ENCODE measurements around the gene PLA2G2A.
"Not testable (repeated sequence)": the region's sequence is repeated elsewhere in the genome, so short reads cannot be mapped to it uniquely, and the experiment has no call there.

The PLA2G2A gene

DNA sequence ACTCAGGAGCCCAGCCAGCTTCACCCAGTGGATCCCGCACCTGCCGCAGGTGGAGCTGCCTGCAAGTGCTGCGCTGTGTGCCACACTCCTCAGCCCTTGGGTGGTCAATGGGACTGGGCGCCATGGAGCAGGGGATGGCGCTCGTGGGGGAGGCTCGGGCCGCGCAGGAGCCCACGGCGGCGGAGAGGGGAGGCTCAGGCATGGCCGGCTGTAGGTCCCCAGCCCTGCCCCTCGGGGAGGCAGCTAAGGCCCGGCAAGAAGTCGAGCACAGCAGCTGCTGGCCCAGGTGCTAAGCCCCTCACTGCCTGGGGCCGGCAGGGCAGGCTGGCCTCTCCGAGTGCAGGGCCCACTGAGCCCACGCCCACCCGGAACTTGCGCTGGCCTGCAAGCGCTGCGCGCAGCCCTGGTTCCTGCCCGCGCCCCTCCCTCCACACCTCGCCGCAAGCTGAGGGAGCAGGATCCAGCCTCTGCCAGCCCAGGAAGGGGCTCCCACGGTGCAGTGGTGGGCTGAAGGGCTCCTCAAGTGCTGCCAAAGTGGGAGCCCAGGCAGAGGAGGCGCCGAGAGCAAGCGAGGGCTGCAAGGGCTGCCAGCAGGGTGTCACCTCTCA is 5.1 kb upstream of the PLA2G2A start:
- not testable (repeated sequence) for H3K4me1 Mint-ChIP-seq (ENCODE audit: low read depth in 2 of 2); H3K27ac Mint-ChIP-seq; H3K4me3 Mint-ChIP-seq; H3K36me3 Mint-ChIP-seq (ENCODE audit: insufficient read depth); ATAC-seq (replicated peaks); DNase-seq; H3K9me3 Mint-ChIP-seq
- H3K27me3 Mint-ChIP-seq: peaks cover 38 to 51% of the 10 kb centered on the region in 2 donors

DNA sequence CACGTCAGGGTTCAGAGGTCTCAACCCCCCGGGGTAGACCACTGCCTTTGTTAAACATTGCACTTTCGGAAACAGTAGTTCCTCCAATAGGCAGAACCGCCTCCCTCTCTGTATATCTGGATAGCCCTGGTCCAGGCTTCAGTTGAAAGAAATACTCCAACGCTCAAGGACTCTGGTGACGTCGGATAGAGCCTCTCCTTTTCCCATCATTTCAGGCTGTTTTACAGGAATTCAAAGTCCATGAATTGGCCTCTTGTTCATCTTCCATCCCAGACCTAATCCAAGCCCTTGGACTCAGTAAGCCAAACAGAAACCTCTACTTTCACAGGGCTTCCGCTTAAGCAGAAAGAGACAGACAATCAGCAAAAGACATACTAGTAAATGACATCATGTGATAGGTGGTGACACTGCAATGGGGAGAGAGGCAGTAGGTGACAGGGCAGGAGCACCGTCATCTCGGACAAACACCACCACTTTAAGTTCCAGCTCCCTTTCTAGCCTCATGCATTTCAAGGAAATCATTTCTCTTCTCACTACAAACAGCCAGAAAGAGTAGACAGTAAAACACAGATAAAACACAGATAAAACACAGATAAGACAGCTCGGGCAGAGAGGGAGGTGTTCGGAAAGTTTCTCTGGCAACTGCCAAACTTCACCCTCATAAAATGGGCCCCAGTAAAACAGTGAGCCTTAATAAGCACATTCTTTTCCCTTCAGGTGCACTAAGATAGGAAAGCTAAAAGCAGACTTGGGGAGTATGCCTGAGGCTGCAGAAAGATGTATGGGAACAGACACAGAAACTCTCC is 2.3 kb upstream of the PLA2G2A start:
- no peaks in the 10 kb centered on the region for H3K36me3 Mint-ChIP-seq (ENCODE audit: insufficient read depth)
- ATAC-seq (replicated peaks) (no peak), DNase-seq (no peak)
- no peaks in the 10 kb centered on the region for H3K9me3 Mint-ChIP-seq
- peaks cover 27 to 52% of the 10 kb centered on the region in 2 donors for H3K27me3 Mint-ChIP-seq
- H3K27ac Mint-ChIP-seq: no peak overlapping the region
- H3K4me1 Mint-ChIP-seq (ENCODE audit: low read depth in 2 of 2): no peaks in the 10 kb centered on the region
- no peak overlapping the region for H3K4me3 Mint-ChIP-seq

DNA sequence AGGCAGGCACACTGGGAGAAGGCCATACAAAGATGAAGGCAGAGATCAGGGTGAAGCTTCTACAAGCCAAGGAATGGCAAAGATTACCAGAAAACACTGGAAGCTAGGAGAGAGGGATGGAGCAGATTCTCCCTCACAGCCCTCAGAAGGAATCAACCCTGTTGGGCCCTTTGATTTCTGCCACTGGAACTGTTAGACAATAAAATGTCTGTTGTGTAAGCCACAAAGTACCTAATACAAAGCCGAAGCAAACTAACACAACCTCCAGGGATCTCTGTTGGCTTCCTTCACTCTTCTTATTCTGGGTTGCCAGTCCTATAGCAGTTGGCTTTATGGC is 1.7 kb upstream of the PLA2G2A start:
- ATAC-seq (replicated peaks) (no peak), DNase-seq (no peak)
- Mint-ChIP-seq H3K4me3 (no peak overlapping the region), H3K9me3 (no peaks in the 10 kb centered on the region), H3K4me1 (ENCODE audit: low read depth in 2 of 2) (no peaks in the 10 kb centered on the region), H3K27ac (no peak overlapping the region), H3K27me3 (peaks cover 27 to 57% of the 10 kb centered on the region in 2 donors), H3K36me3 (ENCODE audit: insufficient read depth) (no peaks in the 10 kb centered on the region)

DNA sequence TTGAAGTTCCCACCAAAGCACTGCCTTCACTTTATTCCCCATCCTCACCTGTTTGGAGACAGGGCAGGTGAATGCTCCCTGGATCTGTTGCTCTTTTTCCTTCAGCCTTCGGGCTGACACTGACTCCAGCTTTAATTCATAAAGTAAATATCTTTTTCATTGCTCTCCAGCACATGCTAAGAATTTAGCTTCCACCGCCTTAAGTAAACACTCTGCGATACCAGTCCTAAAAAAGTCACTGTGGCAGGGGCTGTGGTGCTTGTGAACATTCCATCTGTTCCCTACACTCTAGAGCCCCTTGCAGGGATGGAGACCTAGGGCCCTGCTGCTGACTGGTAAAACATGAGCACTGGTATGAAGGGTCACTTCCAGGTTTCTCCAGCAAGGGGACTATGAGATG is 896 bp upstream of the PLA2G2A start:
- no peaks in the 10 kb centered on the region for H3K9me3 Mint-ChIP-seq
- no peak overlapping the region for H3K27ac Mint-ChIP-seq
- DNase-seq (no peak), ATAC-seq (replicated peaks) (no peak)
- H3K4me1 Mint-ChIP-seq (ENCODE audit: low read depth in 2 of 2): no peaks in the 10 kb centered on the region
- H3K36me3 Mint-ChIP-seq (ENCODE audit: insufficient read depth): no peaks in the 10 kb centered on the region
- H3K27me3 Mint-ChIP-seq: peaks cover 27 to 62% of the 10 kb centered on the region in 2 donors
- H3K4me3 Mint-ChIP-seq: no peak overlapping the region

DNA sequence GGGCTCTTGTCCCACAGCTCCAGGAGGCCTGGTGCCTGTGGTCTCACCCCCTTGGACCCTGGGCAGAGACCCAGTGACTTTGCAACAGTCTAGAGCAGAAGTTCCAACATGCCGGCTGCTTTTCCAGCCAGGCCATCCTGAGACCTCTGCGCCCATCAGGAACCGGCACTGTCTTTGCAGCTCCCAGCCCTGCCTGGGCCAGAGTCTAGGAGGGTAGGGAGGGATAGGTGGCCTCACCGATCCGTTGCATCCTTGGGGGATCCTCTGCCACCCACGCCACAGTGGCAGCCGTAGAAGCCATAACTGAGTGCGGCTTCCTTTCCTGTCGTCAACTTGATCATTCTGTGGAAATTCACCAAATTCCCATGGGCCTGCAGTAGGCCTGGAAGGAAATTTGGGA is 1.3 kb downstream of the PLA2G2A start:
- no peak for ATAC-seq (replicated peaks)
- H3K27me3 Mint-ChIP-seq: peaks cover 31 to 76% of the 10 kb centered on the region in 2 donors
- no peaks in the 10 kb centered on the region for H3K4me1 Mint-ChIP-seq (ENCODE audit: low read depth in 2 of 2)
- no peak overlapping the region for H3K27ac Mint-ChIP-seq
- H3K36me3 Mint-ChIP-seq (ENCODE audit: insufficient read depth): no peaks in the 10 kb centered on the region
- no peak for DNase-seq
- no peaks in the 10 kb centered on the region for H3K9me3 Mint-ChIP-seq
- no peak overlapping the region for H3K4me3 Mint-ChIP-seq

DNA sequence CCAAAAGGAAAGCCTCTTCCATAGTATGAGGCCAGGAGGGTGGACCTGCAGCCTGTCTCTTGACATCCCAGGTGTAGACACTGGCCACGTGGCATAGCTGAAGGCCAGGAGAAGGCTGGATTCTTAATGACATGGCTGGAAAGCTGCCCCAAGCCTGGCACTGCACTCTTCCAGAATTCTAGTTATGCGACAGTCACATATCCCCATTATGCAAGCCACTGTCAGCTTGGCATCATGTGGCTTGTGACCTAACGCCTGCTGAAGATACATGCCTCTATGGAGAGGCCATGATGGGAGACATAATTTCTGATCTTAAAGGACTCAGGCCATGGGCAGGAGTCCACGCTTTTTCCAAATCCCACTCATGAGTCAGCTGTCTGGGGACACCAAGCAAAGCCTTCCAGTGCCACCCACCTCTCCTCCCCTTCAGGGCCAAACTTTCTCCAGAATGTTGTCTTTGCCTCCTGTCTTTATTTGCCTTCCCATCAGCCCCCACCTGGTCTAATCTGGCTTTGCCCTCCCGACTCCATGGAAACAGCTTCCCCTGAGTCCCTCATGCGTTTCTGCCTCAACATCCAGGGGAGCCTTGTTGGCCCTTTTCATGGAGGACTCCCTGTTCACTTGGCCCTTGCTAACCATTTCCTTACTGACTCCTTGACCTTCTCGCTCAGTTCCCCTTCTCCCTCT is 3.0 kb downstream of the PLA2G2A start:
- no peak for ATAC-seq (replicated peaks)
- Mint-ChIP-seq H3K4me1 (ENCODE audit: low read depth in 2 of 2) (no peaks in the 10 kb centered on the region), H3K27ac (no peak overlapping the region), H3K9me3 (no peaks in the 10 kb centered on the region), H3K27me3 (peaks cover 29 to 70% of the 10 kb centered on the region in 2 donors), H3K36me3 (ENCODE audit: insufficient read depth) (no peaks in the 10 kb centered on the region), H3K4me3 (no peak overlapping the region)
- no peak for DNase-seq

DNA sequence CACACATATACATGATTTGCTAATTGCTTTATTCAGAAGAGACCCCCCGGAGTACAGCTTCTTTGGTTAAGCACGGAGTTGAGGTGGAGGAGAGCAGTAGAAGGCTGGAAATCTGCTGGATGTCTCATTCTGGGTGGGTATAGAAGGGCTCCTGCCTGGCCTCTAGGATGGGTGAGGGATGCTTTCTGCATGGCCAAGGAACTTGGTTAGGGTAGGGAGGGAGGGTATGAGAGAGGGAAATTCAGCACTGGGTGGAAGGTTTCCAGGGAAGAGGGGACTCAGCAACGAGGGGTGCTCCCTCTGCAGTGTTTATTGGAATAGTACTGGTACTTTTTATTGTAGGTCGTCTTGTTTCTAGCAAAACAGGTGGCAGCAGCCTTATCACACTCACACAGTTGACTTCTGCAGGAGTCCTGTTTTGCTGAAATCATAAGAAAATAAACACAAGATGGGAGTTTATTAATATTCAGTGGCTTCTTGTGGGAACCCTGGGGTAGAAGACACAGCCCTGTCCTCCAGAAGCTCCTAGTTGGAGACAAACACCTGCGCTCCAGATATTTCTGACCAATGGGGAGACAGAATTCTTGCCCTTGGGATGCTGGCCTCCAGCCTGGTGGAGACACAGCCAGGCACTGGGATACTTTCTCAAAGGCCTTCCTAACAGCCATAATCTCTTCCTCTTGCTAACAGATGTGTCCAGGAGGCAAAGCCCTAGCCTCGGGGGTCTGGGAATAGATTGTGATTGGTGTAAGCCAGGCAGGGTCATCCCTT is 3.8 kb downstream of the PLA2G2A start:
- H3K27ac Mint-ChIP-seq: peak overlapping the region in 1 of 2 donors; percentile 16
- H3K4me3 Mint-ChIP-seq: no peak overlapping the region
- no peaks in the 10 kb centered on the region for H3K9me3 Mint-ChIP-seq
- H3K4me1 Mint-ChIP-seq (ENCODE audit: low read depth in 2 of 2): no peaks in the 10 kb centered on the region
- H3K27me3 Mint-ChIP-seq: peaks cover 34 to 70% of the 10 kb centered on the region in 2 donors
- ATAC-seq (replicated peaks): no peak
- H3K36me3 Mint-ChIP-seq (ENCODE audit: insufficient read depth): no peaks in the 10 kb centered on the region
- no peak for DNase-seq

DNA sequence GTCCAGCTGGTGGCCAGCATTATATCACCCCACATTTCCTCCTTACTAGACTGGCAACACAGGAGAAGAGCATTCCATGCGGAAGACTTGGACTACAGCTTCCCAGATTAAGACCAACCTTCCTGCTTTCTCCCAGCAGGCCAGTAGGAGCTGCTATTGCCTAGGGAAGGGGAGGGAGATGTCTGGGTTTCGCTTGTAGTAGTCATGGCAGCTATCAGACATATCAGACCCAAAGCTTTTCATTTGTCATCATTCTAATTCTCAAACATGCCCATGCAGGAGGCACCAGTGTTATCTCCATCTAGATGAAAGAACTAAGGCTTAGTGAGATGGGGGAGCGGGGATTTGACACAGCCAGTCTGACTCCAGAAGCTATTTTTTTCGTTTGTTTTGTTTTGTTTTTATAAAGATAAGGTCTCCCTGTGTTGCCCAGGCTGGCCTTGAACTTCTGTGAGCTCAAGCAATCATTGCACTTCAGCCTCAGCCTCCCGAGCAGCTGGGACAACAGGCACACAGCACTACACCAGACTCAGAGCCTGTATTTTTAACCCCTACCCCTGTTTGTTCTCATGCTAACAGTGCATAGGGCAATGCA is 4.5 kb downstream of the PLA2G2A start:
- ATAC-seq (replicated peaks) (peak; percentile 43), DNase-seq (peak; percentile 7 to 29 (median 12))
- H3K27ac Mint-ChIP-seq: peak overlapping the region in 1 of 2 donors; percentile 16
- no peaks in the 10 kb centered on the region for H3K4me1 Mint-ChIP-seq (ENCODE audit: low read depth in 2 of 2)
- peaks cover 36 to 70% of the 10 kb centered on the region in 2 donors for H3K27me3 Mint-ChIP-seq
- H3K9me3 Mint-ChIP-seq: no peaks in the 10 kb centered on the region
- H3K4me3 Mint-ChIP-seq: no peak overlapping the region
- H3K36me3 Mint-ChIP-seq (ENCODE audit: insufficient read depth): no peaks in the 10 kb centered on the region

DNA sequence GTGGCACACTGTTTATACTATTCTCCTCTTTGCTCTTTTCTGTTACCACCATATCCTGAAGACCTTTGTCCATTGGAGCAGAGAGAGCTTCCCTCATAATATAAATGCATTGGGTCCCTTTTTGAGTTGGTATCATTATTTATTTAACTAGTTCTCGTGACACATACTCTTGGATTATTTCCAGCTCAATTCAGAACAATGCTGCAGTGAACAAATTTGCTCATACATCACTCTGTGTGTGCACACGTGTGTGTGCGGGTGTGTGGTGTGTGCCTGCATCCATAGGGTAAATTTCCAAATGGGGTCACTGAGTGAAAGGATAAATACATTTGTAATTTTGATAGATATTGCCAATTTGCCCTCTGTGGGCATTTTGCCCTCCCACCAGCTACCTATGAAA is 5.8 kb downstream of the PLA2G2A start:
- Mint-ChIP-seq H3K27me3 (peaks cover 41 to 66% of the 10 kb centered on the region in 2 donors), H3K27ac (no peak overlapping the region), H3K9me3 (no peaks in the 10 kb centered on the region), H3K36me3 (ENCODE audit: insufficient read depth) (no peaks in the 10 kb centered on the region), H3K4me1 (ENCODE audit: low read depth in 2 of 2) (no peaks in the 10 kb centered on the region), H3K4me3 (no peak overlapping the region)
- DNase-seq (no peak), ATAC-seq (replicated peaks) (no peak)

DNA sequence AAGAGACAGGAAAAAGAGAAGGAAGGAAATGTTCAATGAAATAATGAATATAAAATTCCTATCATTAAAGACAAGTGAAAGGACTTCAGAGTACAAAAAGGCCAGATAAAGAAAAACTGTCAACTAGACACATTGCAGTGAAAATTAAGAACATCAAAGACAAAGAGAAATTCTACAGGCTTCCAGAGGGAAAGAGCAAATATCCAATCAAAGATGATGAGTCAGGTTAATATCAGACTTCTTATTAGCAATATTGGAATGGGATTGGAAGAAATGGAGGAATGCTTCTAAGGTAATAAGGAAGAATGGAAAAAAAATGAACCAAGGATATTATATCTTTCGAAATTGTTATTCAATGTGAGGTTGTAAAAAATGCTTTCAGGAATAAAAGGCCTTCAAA is 7.8 kb downstream of the PLA2G2A start:
- no peak for DNase-seq
- Mint-ChIP-seq H3K4me1 (ENCODE audit: low read depth in 2 of 2) (no peaks in the 10 kb centered on the region), H3K4me3 (no peak overlapping the region), H3K9me3 (no peaks in the 10 kb centered on the region), H3K27me3 (peaks cover 45 to 67% of the 10 kb centered on the region in 2 donors), H3K36me3 (ENCODE audit: insufficient read depth) (no peaks in the 10 kb centered on the region), H3K27ac (no peak overlapping the region)
- ATAC-seq (replicated peaks): no peak

DNA sequence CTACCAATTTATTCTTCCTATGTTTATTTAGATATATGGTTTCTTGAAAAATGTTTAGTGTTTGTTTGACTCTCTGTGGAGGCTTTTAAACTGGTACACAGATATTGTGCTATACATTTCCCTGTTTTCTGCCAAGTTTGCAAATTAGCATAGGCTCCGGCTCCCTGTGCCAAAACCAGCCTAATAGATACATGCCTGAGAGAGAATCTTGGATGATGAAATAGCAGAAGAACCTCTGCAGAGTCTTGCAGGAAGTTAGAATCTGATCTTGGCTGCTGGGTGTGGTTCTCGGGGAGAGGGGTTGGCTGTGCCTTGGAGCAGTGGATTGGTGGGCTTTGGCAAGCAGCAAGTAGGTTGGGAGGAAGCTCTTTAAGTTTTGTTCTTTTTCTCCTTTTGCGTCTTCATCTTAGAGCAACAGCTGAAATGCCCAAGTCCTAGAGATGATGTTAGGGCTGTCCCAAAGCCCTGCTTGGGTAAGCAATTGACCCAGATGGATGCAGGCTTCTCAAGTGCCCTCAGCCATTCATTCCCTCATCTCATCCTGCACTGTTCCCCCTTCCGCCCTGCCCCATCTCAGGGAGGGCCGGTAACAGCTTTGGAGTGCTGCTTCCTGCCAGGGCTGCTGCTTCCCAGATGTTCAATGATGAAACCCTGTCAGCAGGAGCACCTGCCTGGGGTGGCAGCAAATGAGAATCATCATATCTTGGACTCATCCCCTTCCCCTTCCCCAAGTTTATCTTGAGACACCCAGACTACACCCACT is 9.3 kb downstream of the PLA2G2A start:
- Mint-ChIP-seq H3K27me3 (peaks cover 45 to 61% of the 10 kb centered on the region in 2 donors), H3K9me3 (no peaks in the 10 kb centered on the region), H3K4me3 (no peak overlapping the region), H3K4me1 (ENCODE audit: low read depth in 2 of 2) (no peaks in the 10 kb centered on the region), H3K27ac (no peak overlapping the region), H3K36me3 (ENCODE audit: insufficient read depth) (no peaks in the 10 kb centered on the region)
- ATAC-seq (replicated peaks) (no peak), DNase-seq (no peak)

DNA sequence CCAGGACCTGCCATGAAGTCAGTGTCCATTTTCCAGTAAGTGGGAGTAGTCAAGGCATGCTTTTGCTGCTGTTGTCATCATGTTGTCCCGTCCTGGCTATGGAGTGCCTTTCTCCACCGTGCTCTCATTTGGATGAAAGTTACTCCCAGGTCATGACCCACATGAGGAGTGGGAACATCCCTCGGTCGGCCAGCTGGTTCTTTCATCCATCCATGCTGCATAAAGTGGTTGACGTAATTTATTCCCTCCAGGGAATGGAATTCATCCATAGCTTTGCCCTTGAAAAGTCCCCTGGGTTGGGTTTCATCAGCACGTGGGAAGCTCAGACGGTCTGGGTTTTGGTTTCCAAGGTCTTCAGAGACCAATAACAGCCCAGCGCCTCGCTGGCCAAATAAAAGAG is 11.6 kb downstream of the PLA2G2A start:
- DNase-seq: no peak
- Mint-ChIP-seq H3K27ac (no peak overlapping the region), H3K4me3 (no peak overlapping the region), H3K9me3 (no peaks in the 10 kb centered on the region), H3K4me1 (ENCODE audit: low read depth in 2 of 2) (no peaks in the 10 kb centered on the region), H3K27me3 (peaks cover 59 to 73% of the 10 kb centered on the region in 2 donors), H3K36me3 (ENCODE audit: insufficient read depth) (no peaks in the 10 kb centered on the region)
- no peak for ATAC-seq (replicated peaks)

Measured in effector memory CD8-positive, alpha-beta T cell (primary cell).